ENCODE results near the gene CNNM1.

GRCh38 chr10:99370993-99371392 lies 41.8 kb downstream of the CNNM1 start:
- TF ChIP-seq CTCF (IDR thresholded peaks at IDR 0.05), result peak in 1 of 7 experiments; percentile 28
- no peak for TF ChIP-seq POLR2A (IDR thresholded peaks at IDR 0.05)
- no peak for TF ChIP-seq EP300 (IDR thresholded peaks at IDR 0.05)
